HG02642 (cell line): ENCODE data around the gene SBNO1.
"Not testable (repeated sequence)": the region's sequence is repeated elsewhere in the genome, so short reads cannot be mapped to it uniquely, and the experiment has no call there.

Experiments
- ATAC-seq: cut with Tn5 transposase; IDR thresholded peaks from one replicate; pipeline ENCODE4 v1.9.1; 2021; ENCODE audit warnings: mild to moderate bottlenecking; ENCODE audit not compliant: unreplicated experiment, poor library complexity

SBNO1 gene

DNA sequence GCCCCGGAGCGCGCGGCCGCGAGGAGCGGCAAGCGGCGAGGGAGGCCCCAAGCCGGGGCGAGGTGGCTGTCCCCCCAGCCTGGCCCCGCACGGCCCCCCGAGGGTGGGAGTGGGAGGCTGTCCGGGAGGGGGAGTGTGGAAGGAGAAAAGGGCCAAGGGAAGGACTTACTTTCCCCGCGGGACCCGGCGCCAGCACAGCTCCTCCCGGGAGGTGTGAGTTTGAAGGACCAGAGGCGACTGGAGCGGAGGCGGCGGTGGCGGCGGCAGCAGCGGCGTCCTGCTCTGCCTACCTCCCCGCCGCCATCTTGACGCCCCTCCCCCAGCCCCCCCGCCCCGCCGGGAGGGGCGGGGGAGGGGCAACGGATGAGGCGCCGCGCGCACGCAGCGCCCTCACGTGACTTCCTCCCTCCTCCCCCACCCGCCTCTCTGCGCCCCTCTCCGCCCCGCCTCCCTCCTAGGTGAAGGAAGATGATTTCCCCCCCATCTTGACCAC, at the start of gene SBNO1:
Gene SBNO1 (minus strand): TSS at position 316 of the 493 bp plus-strand sequence. CDS start 14,406 bp downstream, outside the sequence.
- peak; percentile 49 for ATAC-seq

GRCh38 chr12:123410041-123410412, 45.4 kb upstream of the SBNO1 start:
- no peak for ATAC-seq

- not testable (repeated sequence) for ATAC-seq
These were observed 44.8 kb upstream of the SBNO1 start for GRCh38 chr12:123409284-123410040.

- not testable (repeated sequence) for ATAC-seq
These were observed 44.0 kb upstream of the SBNO1 start for GRCh38 chr12:123408619-123409018.

- not testable (repeated sequence) for ATAC-seq
These were observed 43.3 kb upstream of the SBNO1 start for GRCh38 chr12:123407934-123408333.

DNA sequence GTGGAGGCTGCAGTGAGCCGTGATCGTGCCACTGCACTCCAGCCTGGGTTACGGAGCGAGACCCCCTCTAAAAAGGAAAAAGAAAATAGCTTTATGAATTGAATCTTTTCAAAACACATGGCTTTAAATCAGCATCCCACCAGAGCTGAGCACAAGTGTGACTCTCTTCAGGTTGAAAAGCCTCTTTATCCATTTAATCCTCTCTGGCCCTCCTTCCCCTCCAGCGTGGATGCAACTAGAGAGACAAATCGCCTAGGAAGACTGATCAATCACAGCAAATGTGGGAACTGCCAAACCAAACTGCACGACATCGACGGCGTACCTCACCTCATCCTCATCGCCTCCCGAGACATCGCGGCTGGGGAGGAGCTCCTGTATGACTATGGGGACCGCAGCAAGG, 42.6 kb upstream of the SBNO1 start:
- ATAC-seq = not testable (repeated sequence)

GRCh38 chr12:123404581-123404980, 39.9 kb upstream of the SBNO1 start:
- no peak for ATAC-seq

DNA sequence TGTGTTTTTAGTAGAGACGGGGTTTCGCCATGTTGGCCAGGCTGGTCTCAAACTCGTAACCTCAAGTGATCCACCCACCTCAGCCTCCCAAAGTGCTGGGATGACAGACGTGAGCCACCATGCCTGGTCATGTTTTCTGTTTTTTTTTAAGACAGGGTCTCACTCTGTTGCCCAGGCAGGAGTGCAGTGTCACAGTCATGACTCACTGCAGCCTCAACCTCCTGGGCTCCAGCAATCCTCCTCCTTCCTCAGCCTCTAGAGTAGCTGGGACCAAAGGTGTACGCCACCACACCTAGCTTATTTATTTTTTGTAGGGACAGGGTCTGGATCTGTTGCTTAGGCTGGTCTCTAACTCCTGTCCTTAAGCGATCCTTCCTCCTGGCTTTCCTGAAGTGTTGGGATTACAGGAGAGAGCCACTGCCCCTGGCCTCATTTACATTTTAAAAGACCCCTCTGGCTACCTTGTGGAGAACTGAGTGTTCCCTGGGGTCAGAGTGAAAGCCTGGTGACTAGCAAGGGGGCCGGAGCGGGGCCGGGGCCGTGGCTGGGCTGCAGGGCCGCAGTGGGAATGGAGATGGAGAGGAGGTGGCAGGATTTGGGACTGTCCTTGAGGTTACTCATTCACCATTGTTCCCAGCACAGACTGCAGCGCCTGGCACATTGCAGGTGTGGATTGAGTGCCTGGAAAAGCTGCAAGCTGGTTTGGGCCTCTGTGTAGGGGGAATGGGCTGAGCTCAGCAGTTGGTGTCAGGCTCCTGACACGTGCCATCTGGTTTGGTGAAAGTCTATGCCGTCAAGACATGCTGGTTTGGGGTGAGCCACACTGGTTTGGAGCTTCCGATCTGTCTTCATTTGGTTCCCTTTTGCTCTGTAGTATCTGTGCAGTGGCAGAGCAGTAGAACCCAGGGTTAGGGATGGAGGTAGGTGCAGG, 37.4 kb upstream of the SBNO1 start:
- ATAC-seq = no peak

GRCh38 chr12:123399255-123399617, 34.6 kb upstream of the SBNO1 start:
- ATAC-seq = no peak

DNA sequence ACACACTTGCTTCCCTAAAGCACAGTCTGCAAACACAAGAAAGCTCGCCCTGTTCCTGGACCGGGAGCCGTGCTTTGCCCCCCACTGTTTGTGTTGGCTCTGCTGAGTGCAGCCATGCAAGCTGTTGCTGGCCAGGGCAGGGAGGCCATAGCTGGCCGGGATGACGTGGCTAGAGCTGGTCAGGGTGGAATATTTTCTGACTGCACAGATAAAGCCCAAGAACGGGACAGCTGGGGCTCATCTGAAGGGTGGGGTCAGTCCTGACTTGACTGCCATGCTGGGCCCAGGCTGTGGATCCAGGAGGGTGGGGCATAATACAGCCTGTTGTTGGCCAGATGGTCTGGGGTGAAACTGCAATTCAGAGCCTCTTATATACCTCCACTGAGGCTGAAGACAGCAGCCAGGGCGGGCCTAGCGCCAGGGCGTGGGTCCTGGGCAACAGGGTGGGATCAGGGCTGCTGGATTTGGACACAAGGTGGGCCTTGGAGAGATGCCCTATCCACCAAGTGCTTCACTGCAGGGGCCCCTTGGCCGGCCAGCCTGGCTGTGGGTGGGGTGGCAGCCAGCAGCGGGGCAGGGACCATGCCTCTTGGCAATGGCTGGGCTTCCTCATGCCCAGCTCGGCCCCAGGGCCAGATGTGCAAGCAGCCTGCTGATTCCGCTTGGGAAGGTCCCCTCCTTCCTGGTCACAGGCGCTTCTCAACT, 34.1 kb upstream of the SBNO1 start:
- ATAC-seq = no peak

GRCh38 chr12:123398177-123398549, 33.5 kb upstream of the SBNO1 start:
- ATAC-seq = no peak

DNA sequence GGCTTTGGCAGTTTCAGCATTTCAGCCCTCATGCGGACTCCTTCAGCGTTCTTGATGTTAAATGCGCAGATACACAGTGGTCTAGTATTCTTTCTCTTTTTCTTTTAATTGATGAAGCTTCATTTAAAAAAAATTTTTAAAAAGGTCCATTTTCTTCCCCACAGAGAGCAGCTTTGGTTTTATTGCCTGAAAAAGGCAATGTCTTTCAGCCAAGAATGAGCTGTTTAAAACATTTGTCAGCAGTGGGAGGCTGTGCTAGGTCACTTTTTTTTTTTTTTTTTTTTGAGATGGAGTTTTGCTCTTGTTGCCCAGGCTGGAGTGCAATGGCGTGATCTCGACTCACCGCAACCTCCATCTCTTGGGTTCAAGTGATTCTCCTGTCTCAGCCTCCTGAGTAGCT, 32.8 kb upstream of the SBNO1 start:
- ATAC-seq = no peak

- ATAC-seq = no peak
These were observed 32.3 kb upstream of the SBNO1 start for GRCh38 chr12:123396954-123397353.

- no peak for ATAC-seq
These were observed 31.9 kb upstream of the SBNO1 start for GRCh38 chr12:123396543-123396942.

GRCh38 chr12:123395236-123395635, 30.6 kb upstream of the SBNO1 start:
- ATAC-seq = no peak

DNA sequence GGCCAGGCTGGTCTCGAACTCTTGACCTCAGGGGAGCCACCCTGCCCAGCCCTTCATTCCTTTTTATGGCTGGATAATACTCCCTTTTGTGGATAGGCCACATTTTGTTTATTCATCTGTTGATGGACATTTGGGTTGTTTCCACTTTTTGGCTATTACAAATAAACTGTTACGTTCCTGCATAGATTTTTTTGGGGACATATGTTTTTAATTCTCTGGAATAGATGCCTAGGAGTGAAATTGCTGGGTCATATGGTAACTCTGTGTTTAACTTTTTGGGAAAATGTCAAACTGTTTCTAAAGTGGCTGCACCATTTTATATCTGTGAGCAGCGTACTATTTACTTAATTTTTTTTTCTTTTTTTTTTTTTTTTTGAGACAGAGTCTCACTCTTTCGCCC, 29.1 kb upstream of the SBNO1 start:
- ATAC-seq = no peak

- no peak for ATAC-seq
These were observed 27.1 kb upstream of the SBNO1 start for GRCh38 chr12:123391546-123392343.

DNA sequence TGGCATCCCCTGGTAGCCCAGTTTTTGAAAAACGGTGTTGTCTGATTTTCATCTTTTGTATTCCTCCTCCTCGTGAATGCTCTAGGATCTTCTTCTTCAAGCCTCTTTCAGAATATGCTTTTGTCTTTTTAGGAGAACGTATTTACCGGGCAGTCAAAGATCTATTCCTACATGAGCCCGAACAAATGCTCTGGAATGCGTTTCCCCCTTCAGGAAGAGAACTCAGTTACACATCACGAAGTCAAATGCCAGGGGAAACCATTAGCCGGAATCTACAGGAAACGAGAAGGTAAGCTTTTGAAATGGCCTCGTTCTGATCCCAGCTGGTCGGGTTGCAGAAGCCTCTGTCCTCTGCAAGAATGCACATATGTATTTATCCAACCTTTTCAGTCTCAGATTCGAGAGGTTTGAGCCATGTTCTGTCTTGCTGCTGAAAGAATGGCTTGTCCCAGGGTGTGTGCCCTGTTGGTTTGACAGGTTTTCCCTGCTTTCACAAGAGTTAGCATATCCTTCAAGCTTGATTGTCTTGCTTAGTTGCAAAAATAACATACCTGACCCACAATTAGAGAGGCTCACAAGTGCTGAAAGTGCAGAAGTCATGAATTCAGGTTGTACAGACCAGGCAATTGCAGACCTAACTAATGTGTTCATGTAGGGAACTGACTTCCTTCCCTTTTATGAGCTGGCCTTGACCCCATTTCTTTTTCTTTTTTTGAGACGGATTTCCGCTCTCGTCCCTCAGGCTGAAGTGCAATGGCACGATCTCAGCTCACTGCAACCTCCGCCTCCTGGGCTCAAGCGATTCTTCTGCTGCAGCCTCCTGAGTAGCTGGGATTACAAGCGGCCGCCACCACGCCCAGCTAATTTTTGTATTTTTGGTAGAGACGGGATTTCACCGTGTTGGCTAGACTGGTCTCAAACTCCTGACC, 26.1 kb upstream of the SBNO1 start:
- ATAC-seq = no peak
